Stimulated activated CD4-positive, alpha-beta T cell treated with anti-CD3 and anti-CD28 coated beads, Interleukin-2, amount 100 ng/mL, for 48 hours (primary cell): ENCODE data around the gene TSPAN5.

Source experiments
- DNase-seq, 2 donors: peaks; one replicate each; pipeline ENCODE4 v3.0.0-alpha.2; 2020

TSPAN5 gene

GRCh38 chr4:98672583-98673287, 14.3 kb upstream of the TSPAN5 start:
- DNase-seq: no peak

- no peak for DNase-seq
These were observed 12.7 kb upstream of the TSPAN5 start for GRCh38 chr4:98671131-98671530.

GRCh38 chr4:98670186-98670585, 11.8 kb upstream of the TSPAN5 start:
- no peak for DNase-seq

- no peak for DNase-seq
These were observed 11.2 kb upstream of the TSPAN5 start for GRCh38 chr4:98669577-98669976.

DNA sequence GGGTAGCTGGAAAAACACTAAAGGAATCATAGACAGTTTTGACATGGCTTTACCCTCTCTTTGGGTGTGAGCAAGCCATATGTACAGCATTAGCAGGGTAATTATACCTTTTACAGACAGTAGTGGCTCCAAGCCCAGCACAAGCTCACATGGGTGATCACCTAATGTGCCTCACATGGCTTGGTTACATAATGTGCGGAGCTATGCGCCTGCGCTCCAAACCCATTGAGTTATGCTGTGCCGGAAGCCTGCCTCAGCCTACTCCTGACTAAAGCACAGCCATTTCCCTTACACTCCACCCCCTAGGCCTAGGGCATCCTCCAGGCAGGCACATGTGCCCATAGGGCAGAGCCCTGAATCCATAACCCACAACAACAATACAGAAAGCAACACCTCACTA, 6.5 kb upstream of the TSPAN5 start:
- no peak for DNase-seq

GRCh38 chr4:98663226-98664006, 5.0 kb upstream of the TSPAN5 start:
- DNase-seq: peak; percentile 44 to 48

DNA sequence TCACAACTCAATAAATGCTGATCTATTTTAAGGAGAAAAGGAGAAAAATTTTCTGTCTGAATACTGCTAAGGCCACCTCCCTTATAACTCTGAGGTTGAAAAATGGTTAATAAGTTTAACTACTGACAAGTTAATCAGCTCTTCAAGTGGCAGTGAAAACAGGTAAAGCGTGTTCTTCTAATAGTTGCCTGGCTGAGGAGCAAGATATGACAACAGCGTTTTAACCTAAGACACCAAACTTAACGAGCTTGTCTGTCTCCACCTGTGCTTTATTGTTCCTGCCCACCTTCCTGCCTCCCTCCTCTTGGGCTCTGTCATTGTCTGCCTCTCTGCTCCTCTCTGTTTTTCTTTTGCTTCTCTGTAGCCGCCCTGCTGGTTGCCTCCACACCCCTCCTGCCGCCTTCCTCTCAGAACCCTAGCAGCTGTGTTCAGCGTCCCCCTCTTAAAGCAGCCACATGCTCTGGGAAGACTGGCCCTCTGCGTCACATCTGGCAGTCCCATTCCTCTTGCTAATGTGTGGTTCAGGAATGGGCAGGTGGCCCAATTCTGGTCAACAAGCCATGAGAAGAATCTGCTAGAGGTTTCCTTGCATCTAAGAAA, 4.3 kb upstream of the TSPAN5 start:
- peak in 1 of 2 donors; percentile 25 for DNase-seq

DNA sequence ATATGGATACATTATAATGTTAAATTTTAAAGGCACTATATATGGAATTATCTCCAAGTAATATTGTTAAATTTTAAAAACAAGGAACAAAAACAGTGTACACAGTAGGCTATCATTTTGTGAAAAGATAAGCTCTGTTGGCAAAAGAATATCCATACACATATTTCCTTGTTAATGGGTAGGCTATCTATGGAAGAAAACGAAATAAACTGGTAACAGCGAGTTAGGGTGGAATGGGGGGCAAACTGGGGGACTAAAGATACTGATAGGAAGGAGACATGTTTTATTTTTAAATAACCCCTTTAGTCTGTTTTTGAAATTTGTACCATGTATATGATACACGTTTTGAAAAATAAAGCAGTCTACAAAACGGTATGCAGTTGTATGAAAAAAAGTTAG, 3.6 kb upstream of the TSPAN5 start:
- DNase-seq: no peak

GRCh38 chr4:98661371-98662054, 3.1 kb upstream of the TSPAN5 start:
- DNase-seq: no peak

- DNase-seq: no peak
These were observed 1.5 kb upstream of the TSPAN5 start for GRCh38 chr4:98659741-98660462.

GRCh38 chr4:98659106-98659592, 738 bp upstream of the TSPAN5 start:
- DNase-seq: no peak

- DNase-seq: peak; percentile 21 to 26
These were observed 702 bp downstream of the TSPAN5 start for GRCh38 chr4:98657531-98658286.

GRCh38 chr4:98656886-98657285, 1.5 kb downstream of the TSPAN5 start:
- no peak for DNase-seq

GRCh38 chr4:98656443-98656842, 2.0 kb downstream of the TSPAN5 start:
- no peak for DNase-seq

DNA sequence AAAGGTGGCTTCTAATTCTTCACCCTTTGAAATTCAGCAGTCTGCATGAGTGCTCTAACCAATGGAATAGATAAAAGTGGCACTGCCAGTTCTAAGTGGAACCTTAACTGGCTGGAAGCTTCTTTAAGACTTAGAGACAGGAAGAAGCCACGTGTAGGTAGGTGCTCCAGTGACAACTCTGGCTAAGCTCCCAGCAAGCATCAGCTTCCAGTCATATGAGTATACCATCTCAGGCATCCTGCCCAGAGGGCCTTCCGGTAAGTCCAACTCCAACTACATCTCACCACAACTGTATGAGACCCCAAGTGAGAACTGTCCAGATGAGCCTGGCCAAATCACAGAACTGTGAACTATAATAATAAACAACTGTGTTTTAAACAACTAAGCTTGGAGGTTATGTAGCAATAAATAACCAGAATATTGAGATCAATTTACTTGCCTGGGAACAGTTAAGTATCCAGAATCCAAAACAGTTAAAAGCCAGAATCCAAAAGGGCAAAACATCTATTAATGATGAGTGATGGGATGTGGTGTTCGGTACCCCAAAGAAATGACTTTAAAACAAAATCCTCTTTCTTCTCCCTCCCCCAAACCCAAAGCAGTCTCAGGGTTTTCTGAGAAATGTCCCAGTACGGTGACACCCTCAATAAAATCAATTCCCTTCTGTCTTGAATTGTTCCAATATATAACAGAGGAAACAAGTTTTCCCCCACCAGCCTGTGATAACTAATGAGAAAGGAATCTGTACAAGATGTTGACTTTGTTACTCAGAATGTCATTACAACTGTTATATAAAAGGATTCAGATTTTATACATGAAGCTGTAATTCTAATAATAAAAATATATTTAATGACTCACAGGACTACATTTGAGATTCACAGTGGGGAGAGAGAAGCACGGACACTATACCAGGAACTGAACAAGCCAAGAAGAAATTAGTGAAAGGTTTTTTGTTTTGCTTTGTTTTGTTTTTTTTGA, 4.2 kb downstream of the TSPAN5 start:
- DNase-seq: no peak

GRCh38 chr4:98652996-98653395, 5.4 kb downstream of the TSPAN5 start:
- no peak for DNase-seq

- no peak for DNase-seq
These were observed 9.8 kb downstream of the TSPAN5 start for GRCh38 chr4:98648602-98649001.

GRCh38 chr4:98646422-98646821, 12.0 kb downstream of the TSPAN5 start:
- DNase-seq: no peak

- no peak for DNase-seq
These were observed 12.9 kb downstream of the TSPAN5 start for GRCh38 chr4:98645527-98645926.

DNA sequence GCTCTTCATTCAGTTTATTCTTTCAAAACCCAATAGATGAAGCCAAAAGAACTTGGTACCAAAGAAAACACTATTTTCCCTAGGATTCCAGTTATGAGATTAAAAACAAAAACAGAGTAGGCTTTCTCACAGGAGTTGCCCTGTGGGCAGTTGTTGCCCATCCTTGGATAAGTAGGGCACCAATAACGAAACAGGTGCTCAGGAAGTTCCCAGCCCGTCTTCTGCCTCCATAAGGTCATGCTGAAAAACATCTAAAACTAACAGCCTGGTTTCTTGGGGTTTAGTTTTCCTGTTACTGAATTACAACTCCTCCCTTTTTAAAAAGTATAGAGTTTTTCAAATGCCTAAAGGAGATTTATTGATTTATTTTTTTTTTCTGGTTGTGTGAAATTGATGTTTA, 14.7 kb downstream of the TSPAN5 start:
- DNase-seq: no peak
